Stomach smooth muscle (tissue), 2 donors: ENCODE measurements around the gene ADARB1.
"Not testable (repeated sequence)": the region's sequence is repeated elsewhere in the genome, so short reads cannot be mapped to it uniquely, and the experiment has no call there.

Experiments
- H3K27ac ChIP-seq: one replicate; pipeline ENCODE4 v1.7.0; 2013; ENCODE audit warnings: mild to moderate bottlenecking, low read length, inconsistent platforms
- H3K27me3 ChIP-seq, 2 donors: one replicate each; pipeline ENCODE4 v1.7.0; 2013; ENCODE audit warnings: low read length in 2 of 2; ENCODE audit not compliant: insufficient read depth in 2 of 2, control insufficient read depth in 1 of 2
- H3K36me3 ChIP-seq, 2 donors: one replicate each; pipeline ENCODE4 v1.7.0; 2013; ENCODE audit warnings: low read length in 2 of 2; ENCODE audit not compliant: control insufficient read depth in 2 of 2, insufficient read depth in 2 of 2
- H3K4me1 ChIP-seq: one replicate; pipeline ENCODE4 v1.7.0; 2013; ENCODE audit warnings: low read length; ENCODE audit not compliant: control insufficient read depth, insufficient read depth
- H3K4me3 ChIP-seq, 2 donors: one replicate each; pipeline ENCODE4 v1.7.0; 2013; ENCODE audit warnings: low read length in 2 of 2
- H3K9ac ChIP-seq, 2 donors: one replicate each; pipeline ENCODE4 v1.7.0; 2013; ENCODE audit warnings: low read length in 2 of 2, mild to moderate bottlenecking in 1 of 2
- H3K9me3 ChIP-seq, 2 donors: one replicate each; pipeline ENCODE4 v1.7.0; 2013; ENCODE audit warnings: low read length in 2 of 2; ENCODE audit not compliant: control insufficient read depth in 2 of 2
- donor health status: healthy.
- donor health status: Pancreatic carcinoma.

Gene ADARB1, protein sequence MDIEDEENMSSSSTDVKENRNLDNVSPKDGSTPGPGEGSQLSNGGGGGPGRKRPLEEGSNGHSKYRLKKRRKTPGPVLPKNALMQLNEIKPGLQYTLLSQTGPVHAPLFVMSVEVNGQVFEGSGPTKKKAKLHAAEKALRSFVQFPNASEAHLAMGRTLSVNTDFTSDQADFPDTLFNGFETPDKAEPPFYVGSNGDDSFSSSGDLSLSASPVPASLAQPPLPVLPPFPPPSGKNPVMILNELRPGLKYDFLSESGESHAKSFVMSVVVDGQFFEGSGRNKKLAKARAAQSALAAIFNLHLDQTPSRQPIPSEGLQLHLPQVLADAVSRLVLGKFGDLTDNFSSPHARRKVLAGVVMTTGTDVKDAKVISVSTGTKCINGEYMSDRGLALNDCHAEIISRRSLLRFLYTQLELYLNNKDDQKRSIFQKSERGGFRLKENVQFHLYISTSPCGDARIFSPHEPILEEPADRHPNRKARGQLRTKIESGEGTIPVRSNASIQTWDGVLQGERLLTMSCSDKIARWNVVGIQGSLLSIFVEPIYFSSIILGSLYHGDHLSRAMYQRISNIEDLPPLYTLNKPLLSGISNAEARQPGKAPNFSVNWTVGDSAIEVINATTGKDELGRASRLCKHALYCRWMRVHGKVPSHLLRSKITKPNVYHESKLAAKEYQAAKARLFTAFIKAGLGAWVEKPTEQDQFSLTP

DNA sequence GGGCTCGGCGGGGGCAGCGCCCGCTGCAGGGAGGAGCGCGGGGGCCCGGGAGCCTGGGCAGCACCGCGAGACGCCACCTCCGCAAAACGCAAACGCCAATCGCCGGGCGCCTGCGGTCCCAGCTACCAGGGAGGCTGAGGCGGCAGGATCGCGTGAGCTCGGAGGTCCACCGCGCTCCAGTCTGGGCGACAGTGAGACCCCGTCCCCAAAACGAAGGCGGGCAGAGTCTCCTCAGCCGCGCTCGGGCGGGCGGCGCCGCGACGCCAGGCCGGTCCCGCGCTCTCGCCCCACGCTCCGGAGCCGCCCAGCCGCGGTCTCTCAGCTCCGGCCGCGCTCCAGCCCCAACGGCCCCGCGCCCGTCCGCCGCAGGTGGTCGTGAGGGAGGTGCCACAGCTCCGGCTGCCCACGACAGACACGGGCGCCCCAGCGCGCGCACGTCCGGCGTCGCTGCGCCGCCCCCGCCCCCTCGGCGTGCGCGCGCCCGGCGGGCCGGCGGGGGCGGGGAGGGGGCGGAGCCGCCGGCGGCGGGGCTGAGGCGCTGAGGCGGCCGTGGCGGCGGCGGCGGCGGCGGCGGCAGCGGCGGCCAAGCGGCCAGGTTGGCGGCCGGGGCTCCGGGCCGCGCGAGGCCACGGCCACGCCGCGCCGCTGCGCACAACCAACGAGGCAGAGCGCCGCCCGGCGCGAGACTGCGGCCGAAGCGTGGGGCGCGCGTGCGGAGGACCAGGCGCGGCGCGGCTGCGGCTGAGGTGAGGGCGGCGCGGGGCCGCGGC lies at the start of gene ADARB1:
TSS of gene ADARB1 (plus strand) at position 533 of the 770 bp plus-strand sequence. CDS start 97,077 bp downstream, outside the sequence.
- peaks cover 0 to 2% of the 10 kb centered on the region in 2 donors for H3K36me3 ChIP-seq
- peak within 1 kb of the TSS; percentile 69 to 95 for H3K4me3 ChIP-seq
- no peaks in the 10 kb centered on the region for H3K27me3 ChIP-seq
- H3K27ac ChIP-seq, result peak within 1 kb of the TSS; percentile 11
- peak within 1 kb of the TSS; percentile 70 to 75 for H3K9ac ChIP-seq
- H3K4me1 ChIP-seq, result peaks cover 17% of the 10 kb centered on the region
- no peaks in the 10 kb centered on the region for H3K9me3 ChIP-seq

DNA sequence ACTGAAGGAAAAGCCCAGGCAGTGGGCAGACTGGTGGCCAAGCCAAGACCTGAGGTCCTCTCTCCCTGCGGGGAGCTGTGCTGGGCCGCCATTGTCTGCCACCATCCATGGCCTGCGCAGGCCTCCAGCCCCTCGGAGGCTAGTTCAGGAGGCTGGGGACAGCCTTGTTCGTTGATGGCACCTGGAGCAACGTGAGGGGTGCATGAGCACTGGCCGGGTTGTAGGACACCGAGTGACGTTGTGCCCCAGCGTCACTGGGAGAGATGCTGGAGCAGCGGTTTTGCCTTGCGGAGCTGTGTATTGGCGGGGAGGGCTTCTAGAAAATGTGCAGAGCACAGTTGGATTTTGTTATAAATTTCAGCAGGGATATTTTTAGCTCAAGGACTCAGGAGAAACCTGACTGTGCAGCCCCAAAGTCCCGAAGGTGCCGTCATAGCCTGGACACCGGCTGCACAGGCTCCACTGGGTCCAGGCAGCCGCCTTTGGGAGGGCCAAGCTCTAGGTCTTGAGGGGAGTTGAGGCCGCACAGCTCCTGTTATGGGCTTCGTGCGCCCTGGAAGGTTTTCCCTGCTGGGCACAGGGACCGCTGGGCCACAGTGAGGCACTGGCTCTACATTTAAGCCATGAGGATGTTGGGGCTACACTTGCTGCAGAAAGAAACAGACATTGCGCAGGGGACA lies 48.2 kb upstream of the ADARB1 start:
- no peak overlapping the region for H3K27ac ChIP-seq

DNA sequence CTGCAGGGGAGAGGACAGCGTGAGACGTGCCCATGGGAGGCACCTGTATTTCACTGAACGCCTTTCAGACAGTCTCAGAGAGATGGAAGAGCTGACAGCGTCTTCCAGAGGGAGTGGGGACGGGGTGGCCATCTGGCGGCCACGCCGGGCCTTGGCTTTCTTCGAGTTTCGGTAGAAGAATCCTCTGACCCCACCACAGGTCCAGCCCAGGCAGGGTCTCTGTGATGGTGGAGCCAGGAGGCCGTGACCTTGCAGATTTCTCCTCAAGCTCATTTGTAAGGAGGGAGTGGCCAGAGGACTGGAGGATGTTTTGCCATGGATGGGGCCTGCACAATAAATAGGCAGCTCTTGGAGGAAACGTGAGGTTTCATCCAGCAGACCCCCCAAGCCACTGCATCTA lies 47.6 kb upstream of the ADARB1 start:
- Histone ChIP-seq H3K4me3 (no peak overlapping the region), H3K27ac (no peak overlapping the region), H3K9me3 (peaks cover 0 to 3% of the 10 kb centered on the region in 2 donors), H3K27me3 (no peaks in the 10 kb centered on the region), H3K36me3 (no peaks in the 10 kb centered on the region), H3K4me1 (peaks cover 21% of the 10 kb centered on the region), H3K9ac (no peak overlapping the region)

More for the DNA sequence above, 48.2 kb upstream of the ADARB1 start:
- no peaks in the 10 kb centered on the region for H3K36me3 ChIP-seq
- no peak overlapping the region for H3K4me3 ChIP-seq
- peaks cover 17% of the 10 kb centered on the region for H3K4me1 ChIP-seq
- H3K9ac ChIP-seq, result no peak overlapping the region
- H3K9me3 ChIP-seq, result peaks cover 0 to 3% of the 10 kb centered on the region in 2 donors
- H3K27me3 ChIP-seq, result no peaks in the 10 kb centered on the region

DNA sequence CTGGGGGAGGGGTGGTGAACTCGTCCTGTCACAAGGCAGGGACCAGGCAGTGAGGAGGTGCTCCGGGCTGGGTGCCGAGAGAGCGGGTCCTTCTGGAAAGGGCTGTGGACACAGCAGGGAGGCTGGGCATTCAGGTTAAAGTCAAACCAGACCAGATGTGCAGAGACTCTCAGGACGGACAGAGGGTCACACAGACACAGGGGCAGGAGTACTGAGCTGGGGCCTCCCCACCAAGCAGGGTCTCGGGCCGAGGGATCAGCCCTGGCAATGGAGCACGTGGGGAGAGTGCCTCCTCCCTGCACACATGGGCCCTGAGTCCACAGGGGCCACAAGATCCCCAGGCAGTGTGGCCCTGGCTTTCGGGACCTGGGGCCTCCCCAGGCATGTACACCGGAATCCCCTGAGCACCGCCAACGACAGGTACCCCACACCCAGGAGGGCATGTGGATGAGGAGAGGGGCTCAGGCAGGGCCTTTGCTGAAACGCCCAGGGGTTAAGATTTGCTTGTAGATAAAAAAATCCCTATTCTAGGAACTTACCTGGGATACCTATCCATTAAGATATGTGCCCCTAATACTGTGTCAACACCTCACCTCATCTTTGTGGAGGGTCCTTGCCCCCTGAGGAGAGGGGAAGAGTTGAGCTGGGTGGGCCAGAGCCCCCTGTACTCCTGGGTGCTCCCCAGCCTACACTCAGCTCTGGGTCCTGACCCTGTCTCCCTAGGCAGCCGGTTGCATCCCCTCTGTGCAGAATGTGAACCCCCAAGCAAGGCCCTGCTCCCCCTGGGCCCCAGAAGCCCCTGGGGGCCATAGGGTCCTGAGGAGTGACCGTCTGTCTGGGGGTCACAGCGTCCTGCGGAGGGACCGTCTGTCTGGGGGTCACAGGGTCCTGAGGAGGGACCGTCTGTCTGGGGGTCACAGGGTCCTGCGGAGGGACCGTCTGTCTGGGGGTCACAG lies 46.9 kb upstream of the ADARB1 start:
- H3K27ac ChIP-seq, result no peak overlapping the region
- H3K27me3 ChIP-seq, result no peaks in the 10 kb centered on the region
- H3K9ac ChIP-seq, result no peak overlapping the region
- H3K36me3 ChIP-seq, result no peaks in the 10 kb centered on the region
- H3K4me1 ChIP-seq, result peaks cover 22% of the 10 kb centered on the region
- H3K4me3 ChIP-seq, result no peak overlapping the region
- H3K9me3 ChIP-seq, result peaks cover 0 to 3% of the 10 kb centered on the region in 2 donors

DNA sequence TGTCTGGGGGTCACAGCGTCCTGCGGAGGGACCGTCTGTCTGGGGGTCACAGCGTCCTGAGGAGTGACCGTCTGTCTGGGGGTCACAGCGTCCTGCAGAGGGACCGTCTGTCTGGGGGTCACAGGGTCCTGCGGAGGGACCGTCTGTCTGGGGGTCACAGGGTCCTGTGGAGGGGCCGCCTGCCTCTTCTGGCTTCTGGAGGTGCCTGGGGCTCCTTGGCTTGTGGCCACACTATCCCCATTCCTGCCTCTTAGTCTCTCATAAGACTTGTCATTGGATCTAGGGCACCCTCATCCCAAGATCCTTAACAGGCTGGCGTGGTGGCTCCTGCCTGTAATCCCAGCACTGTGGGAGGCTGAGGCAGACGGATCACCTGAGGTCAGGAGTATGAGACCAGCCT lies 45.7 kb upstream of the ADARB1 start:
- not testable (repeated sequence) for H3K27me3 ChIP-seq, H3K4me3 ChIP-seq, H3K9me3 ChIP-seq, H3K9ac ChIP-seq, H3K27ac ChIP-seq, H3K36me3 ChIP-seq
- H3K4me1 ChIP-seq, result peaks cover 32% of the 10 kb centered on the region

DNA sequence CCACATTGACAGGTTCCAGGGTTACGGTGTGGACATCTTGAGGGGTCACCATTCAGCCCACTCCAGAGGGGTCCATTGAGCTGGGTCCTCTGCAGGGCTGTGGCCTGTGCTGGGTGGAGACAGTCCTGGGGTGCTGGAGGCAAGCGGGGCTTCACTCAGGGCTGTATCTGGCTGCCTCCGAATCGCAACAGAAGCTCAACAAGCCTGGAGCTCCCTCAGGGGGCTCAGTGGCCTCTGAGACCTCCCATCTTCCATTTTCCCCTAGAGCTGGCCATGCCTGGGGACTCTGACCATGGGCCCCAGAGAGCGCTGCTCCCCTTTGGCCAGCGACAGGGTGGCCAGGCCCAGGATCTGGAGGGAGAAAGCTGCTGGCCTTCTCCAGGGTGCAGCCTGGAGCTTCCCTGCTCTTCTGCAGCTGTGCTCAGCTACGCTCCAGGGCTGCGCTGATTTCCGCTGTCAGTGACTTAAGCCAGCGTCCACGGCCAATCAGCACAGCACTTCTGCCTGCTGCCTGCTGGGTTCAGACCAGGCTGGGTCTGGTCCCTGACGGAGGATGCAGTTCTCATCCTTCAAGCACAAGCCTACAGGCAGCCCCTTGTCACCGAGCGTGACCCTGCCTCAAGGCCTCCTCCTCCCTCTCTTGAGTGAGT lies 45.0 kb upstream of the ADARB1 start:
- Histone ChIP-seq H3K36me3 (no peaks in the 10 kb centered on the region), H3K27ac (no peak overlapping the region), H3K4me3 (no peak overlapping the region), H3K4me1 (peaks cover 40% of the 10 kb centered on the region), H3K27me3 (no peaks in the 10 kb centered on the region), H3K9me3 (no peaks in the 10 kb centered on the region), H3K9ac (no peak overlapping the region)

DNA sequence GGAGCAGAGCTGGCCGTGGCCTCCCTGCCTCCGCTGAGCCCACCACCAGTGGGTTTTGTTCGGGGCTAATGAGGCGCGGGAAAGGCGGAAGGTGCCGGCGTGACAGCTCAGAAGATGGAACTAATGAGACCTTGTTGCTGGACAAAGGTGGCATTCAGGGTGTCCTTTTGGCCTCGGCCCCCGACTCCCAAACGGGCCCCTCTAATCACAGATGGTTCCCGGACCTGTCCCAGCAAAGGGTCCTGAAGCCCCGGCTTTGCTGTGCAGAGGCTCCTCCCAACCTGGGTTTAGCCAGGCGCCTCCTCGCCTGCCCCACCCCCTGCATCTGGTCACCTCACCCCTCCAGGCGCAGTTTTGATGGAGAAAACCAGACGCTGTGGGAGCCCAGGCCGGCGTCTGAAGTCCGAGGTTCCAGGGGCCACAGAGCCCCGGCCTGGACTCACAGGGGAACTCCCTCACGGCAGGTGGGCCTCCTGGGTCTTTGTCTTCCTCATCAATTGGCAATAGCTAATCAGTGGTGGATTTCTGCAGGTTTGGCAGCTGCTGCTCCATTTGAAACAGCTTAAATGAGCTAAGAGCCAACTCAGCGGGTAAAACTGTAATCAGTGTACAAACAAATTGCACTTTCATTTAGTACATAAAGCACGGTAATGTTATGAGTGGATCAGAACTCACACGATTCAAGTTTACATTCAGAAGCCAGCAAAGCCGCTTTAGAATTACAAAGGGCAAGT lies 44.3 kb upstream of the ADARB1 start:
- H3K36me3 ChIP-seq, result no peaks in the 10 kb centered on the region
- no peaks in the 10 kb centered on the region for H3K27me3 ChIP-seq
- no peaks in the 10 kb centered on the region for H3K9me3 ChIP-seq
- H3K27ac ChIP-seq, result no peak overlapping the region
- H3K4me1 ChIP-seq, result peaks cover 47% of the 10 kb centered on the region
- H3K9ac ChIP-seq, result no peak overlapping the region
- no peak overlapping the region for H3K4me3 ChIP-seq

DNA sequence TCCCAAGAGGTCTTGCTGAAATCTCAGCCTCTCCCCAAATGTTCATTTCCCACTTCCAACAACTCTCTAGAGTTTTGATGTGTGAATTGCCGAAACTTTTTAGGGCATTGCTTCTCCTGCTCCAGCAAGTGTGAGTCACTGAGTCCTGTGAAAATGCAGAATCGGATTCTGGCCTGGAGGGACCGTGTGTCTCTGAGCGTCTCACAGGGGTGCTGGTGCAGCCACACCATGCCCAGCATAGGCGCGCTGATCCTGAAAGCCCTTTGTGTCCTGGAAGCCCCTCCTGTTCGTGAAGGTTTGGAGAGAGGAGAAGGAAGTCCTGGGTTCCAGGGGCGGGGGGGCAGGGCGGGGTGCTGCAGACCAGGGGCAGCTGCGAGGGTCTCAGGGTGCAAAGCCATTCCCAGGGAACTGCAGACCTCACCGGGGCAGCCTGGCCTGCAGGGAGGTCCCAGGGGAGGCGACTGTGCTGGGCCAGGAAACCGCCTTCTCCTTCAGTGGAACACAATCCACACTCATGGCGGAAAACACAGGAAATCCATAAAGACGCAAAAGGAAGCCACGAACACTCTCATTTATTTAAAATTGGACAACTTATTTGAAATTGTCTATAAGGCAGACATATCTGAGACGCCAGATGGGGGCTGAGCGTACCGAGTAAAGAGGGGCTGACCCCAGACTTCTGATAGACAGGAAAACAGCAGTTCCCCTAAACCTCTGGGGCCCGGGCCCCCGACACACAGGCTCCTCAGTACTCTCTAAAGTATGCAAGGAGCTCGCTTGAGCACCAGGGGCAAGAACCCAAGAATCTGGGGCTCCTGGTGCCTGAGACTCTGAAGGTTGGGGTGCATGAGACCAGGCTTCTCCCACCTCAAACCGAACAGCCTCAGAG lies 43.5 kb upstream of the ADARB1 start:
- peaks cover 47% of the 10 kb centered on the region for H3K4me1 ChIP-seq
- no peaks in the 10 kb centered on the region for H3K9me3 ChIP-seq
- H3K9ac ChIP-seq, result no peak overlapping the region
- H3K27ac ChIP-seq, result no peak overlapping the region
- no peak overlapping the region for H3K4me3 ChIP-seq
- H3K36me3 ChIP-seq, result no peaks in the 10 kb centered on the region
- no peaks in the 10 kb centered on the region for H3K27me3 ChIP-seq
